T-helper 2 cell treated with Interferon-gamma antibody and Interleukin-4, amounts not matched to agents 100 ng/mL and 5 ng/mL, for 36 hours (primary cell): Measurements from ENCODE around the gene CEP192. TPM values are rescaled to one million over a fixed set of nuclear protein-coding genes. Genes with fewer than 3 reads are reported as not detected.
"Not testable (repeated sequence)": the region's sequence is repeated elsewhere in the genome, so short reads cannot be mapped to it uniquely, and the experiment has no call there.

ENCODE experiments used
- intact Hi-C: fragments of 100-400 bp; cut with micrococcal nuclease; formaldehyde crosslinking; loops from one replicate; pipeline ENCODE4 v1.15.1; 2023
- total RNA-seq: library from RNA; stranded (reverse); gene quantifications from 2 replicates; pipeline ENCODE4 v1.2.3, GENCODE V29; 2022

The CEP192 gene
- total RNA-seq, 1 donor from 2014 or later, result 50.1 TPM

DNA sequence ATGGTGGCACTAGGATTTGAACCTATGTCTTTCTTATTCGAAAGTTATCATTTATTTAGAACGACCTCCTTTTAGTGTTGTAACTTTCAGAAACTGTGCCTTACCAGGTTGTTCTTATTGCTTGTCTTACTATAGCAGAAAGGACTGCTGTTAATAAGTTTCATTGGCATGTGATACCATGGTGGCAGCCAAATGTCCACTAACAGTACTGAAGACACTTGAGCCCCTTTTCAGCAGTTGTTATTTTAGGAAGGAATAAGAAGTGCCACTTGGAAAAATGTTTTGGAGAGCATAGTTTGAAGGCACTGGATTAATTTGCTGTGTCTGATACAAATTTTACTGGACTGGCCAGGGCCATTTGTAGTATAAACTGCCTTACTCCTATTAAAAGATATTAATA lies 37.7 kb downstream of the CEP192 start:
- intact Hi-C loops, result no loop called here

DNA sequence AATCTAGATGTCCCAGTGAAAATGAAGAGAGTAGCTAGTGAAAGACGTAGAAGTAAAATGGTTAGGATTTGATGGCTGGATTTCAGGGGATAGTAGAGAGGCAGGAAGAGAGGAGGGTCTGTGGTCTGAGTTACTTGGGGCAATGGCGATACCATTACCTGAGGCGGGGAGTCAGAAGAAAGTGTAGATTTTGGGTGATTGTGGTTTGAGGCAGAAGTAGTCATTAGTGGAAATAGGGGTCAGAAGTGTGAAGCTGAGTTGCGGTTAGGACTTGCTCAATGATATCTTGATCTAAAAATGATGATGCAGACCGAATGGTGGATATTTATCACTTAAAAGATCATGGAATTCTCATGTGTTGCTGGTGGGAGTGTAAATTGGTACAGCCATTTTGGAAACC lies 41.0 kb downstream of the CEP192 start:
- intact Hi-C loops, result loop anchor here (10.0 kb wide), 1 partner anchor 53 kb away; no protein-coding TSS in a partner anchor

DNA sequence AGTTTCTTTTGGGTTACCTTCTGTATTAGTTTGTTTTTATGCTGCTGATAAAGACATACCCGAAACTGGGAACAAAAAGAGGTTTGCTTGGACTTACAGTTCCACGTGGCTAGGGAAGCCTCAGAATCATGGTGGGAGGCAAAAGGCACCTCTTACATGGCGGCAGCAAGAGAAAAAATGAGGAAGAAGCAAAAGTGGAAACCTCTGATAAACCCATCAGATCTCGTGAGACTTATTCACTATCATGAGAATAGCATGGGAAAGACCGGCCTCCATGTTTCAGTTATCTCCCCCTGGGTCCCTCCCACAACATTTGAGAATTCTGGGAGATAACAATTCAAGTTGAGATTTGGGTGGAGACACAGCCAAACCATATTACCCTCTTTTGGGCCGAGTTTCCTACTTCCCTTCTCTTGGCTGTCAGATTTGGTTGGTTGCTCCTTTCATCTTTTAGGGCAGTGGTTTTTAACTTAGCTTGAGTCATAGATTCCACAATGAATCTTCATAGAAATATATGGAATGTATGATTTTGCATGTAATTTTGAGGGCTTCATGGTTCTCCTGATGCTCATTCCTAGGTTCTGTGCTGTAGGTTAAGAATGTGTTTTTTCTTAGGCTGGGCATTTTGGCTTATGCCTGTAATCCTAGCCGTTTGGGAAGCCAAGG lies 44.2 kb downstream of the CEP192 start:
- intact Hi-C loops, result loop anchor here (10.0 kb wide), 1 partner anchor 49 kb away; no protein-coding TSS in a partner anchor

DNA sequence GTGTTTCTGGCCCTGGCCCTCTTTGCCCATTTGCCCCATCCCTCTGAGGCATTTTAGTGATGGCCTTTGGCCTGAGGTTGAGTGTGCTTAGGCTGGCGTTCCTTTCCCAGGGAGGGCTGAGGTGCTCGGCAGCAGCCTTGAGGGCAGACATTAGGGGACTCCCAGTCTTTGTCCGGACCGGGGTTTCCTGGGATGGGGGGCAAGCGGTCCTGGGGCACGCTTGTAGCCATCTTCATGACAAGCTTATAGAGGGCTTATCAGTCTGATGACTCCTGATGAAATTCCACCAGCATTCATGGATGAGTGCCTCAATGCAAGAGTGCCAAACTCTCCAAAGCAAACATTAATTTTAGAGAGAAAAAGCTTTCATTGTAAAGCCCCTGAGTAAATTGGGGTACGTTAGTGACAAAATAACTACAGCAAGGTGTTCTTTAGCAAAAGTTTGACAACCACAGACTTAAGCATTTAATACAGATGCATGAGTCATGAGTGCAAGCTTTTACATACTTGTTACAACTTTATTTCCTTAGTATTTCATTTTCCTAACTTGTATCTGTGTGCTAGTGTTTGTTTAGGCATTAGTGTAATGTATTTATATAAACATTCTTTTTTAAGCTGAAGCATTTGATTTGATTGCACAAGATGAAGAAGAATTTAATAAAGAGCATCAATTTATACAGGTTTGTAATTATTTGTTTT lies 45.6 kb downstream of the CEP192 start:
- intact Hi-C loops, result loop anchor here (10.0 kb wide), 1 partner anchor 48 kb away; no protein-coding TSS in a partner anchor

DNA sequence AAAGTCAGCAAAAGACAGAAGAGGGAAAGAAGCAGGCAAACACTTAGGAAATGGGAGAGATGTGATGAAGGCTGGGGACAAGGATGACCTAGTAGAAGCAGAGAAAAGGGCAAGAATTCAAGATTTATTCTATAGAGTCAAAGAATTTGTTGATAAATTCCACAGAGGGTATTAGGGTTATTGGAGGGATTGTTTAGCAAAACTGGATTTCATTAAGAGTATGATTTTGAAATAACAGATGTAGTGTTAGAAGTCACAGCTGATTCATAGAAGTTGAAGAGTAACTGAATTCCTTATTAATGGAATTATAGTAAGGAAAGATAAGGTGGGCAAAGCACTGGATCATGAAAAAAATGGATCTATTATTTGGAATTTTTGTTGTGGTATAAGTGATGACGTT lies 48.6 kb downstream of the CEP192 start:
- intact Hi-C loops, result loop anchor here (10.0 kb wide), 1 partner anchor 45 kb away; no protein-coding TSS in a partner anchor

DNA sequence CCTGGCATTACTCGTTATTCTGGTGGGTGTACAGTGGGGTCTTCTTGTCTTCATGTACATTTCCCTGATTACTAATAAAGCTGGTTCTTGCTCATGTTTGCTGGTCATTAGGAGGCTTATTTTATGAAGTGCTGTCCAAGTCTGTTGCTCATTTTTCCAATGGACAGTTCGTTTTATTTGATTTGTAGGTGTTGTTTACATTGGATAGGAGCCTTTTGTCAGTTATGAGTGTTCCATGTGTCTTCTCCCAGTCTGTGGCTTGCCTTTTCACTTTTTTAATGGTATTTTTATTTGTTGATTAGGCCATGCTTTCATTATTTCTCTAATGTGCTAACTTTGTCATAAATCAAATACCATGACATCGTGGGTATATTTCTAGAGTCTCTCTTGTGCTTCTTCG lies 51.9 kb downstream of the CEP192 start:
- intact Hi-C loops, result no loop called here

DNA sequence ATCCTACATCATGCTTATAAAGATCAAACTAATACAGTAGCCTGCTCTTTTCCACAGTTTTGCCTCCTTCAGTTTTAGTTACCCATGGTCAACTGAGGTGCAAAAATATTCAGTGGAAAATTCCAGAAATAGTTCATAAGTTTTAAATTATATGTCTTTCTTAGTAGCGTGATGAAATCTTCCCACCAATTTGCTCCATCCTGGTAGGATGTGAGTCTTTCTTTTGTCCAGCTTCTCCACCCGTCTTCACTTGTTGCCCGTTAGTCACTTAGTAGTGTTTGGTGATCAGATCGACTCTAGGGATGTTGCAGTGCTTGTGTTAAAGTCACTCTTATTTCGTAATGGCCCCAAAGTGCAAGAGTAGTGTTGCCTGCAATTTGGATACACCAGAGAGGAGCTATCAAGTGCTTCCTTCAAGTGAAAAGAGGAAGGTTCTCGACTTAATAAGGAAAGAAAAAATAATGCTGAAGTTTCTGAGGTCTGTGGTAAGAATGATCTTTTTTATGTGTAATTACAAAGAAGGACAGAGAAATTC lies 57.0 kb downstream of the CEP192 start:
- intact Hi-C loops, result no loop called here

DNA sequence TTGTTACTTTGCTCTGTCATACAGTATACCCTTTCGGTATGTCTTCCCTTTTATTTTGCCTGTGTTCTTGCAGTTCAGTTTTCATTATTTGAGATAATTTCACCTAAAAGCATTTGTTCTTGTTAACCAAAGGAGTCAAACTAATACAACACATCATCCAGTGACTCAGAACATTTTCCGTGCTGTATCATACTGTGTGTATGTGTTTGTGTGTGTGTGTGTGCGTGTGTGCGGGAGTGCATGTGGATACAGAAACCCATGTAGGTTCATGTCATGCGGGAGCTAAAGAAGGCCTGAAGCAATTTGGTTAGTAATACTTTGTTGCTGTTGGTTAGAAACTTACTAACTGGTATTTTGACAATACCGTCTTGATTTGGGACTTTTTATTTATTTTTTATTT lies 60.0 kb downstream of the CEP192 start:
- intact Hi-C loops, result no loop called here

DNA sequence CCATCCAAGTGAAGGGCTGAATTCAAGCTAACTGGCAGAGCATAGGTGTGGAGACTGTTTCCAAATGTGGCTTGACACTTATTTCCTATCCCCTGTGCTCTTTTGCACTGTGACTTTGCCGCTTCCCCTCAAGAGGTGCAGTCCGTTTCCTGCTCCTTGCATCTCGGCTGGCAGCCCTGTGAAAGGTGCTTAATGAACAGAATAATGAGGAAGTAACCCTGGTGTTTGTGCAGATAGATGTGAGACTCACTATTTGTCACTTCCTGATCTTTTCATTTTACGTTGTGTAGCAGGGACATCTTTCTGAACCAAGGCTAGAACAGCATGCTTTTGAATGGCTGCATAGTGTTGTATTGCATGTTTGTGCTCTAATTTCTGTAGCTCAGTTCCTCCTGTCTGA lies 60.8 kb downstream of the CEP192 start:
- intact Hi-C loops, result no loop called here

DNA sequence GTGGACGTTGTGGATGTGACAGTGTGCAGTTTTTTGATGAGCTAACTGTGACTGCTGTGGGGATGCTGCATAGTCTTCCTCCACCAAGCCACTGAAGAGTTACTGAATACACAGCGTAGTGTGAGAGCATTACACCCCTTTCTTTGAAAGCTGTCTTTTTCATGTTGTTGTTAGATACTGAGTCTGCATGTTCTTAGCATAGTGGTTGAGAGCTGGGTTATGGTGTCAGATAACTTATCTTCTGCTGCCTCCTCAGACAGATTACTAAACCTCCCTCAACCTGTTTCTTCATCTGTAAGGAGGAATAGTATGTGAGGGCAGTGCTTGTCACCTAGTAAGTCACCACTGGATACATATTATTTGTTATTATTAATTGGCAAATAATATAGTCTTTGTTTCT lies 63.2 kb downstream of the CEP192 start:
- intact Hi-C loops, result no loop called here

DNA sequence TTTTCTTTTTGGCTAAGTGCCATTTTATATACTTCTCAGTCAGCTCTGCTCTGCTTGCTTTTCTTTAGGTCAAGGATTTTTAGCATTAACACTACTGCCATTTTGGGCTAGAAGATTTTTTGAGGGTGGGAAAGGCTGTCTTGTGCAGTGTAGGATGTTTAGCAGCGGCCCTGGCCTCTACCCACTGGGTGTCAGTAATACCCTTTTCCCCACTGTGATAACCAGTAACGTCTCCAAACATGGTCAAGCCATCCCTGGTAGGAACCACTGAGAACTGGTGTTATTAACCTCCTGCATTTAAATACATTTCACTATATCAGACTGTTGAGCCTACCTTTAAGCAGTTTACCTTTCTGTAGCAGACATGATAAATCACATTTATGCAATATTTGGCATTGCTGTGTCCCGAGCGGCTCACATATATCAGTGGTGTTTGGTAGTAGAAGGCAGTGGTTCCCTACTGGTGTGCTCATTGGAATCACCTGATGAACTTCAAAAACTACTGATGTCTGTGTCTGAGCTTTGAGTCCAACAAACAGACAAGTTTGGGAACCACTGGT lies 70.5 kb downstream of the CEP192 start:
- intact Hi-C loops, result no loop called here

DNA sequence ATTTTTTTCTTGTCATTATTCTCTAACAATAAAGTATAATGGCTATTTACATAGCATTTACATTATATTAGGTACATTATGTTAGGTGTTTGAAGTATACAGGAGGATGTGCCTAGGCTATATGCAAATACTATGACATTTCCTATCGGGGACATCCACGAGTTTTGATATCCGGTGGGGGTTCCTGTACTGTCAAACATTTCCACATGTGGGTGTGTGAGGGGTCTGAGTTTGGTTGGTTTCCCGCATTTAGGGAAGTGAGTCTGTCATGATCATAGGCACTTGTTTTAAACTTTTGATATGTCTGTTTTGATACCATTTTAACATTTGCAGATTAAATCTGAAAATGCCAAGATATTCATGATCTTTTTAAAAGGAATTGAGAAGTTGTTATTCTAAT lies 76.0 kb downstream of the CEP192 start:
- intact Hi-C loops, result no loop called here

DNA sequence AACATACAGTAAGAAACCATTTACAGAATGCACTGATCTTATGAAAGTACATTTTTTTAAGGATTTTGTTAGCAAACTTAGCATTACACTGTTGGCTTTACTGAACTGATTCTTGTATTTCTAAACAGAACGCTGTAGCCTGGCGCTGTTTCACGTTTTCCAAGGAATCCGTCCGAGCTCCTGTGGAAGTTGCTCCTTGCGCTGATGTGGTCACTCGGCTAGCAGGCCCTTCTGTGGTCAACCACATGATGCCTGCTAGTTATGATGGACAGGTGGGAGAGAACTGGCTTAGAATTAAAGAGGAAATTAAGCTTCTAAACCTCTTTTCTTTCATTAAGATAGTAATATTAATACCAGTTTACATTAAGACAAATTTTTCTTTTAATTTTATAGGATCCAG lies 76.8 kb downstream of the CEP192 start:
- intact Hi-C loops, result no loop called here

DNA sequence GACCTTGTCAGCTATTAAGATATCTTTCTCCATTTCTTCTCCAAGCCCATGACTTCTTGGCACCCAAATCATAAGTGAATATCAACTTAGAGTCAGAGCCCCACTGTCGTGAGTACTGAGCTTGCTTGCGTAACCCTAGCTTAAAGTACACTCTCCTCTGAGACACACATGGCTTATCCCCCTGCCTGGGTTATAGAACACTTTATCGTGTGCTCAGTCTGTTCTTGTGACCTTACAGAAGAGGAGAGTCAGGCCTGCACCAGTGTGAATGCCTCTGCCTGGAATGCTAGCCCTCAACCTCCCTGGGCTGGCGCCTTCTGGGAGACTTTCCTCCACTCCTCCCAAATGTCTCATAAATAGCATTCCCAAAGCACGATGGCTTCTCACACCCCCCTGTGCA lies 79.3 kb downstream of the CEP192 start:
- intact Hi-C loops, result no loop called here

DNA sequence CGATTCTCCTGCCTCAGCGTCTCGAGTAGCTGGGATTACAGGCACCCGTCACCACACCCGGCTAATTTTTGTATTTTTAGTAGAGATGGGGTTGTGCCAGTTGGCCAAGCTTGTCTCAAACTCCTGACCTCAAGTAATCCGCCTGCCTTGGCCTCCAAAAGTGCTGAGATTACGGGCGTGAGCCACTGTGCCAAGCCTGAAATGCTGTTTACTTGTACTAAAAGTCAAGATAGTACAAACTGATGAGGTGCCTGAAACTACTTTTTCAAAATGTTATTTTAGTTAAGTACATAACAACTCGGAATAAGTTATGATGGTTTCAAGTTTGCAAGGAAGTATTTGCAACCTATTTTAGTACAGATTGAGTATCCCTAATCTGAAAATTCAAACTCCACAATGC lies 85.7 kb downstream of the CEP192 start:
- intact Hi-C loops, result no loop called here

DNA sequence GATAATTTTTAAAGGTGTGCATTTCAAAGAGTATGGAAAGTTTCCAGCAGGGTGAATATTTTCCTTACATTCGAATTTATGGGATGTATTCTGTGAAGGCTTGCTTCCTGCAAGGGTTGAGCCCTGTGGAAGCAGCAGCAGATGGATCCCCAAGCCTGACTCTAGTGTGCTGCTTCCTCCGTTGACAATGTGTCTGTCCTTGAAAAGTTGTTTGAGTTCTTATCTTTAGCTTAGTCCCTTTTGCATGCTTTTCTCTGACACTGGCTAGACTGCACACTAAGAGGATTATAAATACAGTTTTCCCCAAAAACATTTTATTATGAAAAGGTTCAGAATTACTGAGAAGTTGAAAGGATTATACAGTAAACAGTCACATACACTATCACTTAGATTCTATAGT lies 86.3 kb downstream of the CEP192 start:
- intact Hi-C loops, result no loop called here

DNA sequence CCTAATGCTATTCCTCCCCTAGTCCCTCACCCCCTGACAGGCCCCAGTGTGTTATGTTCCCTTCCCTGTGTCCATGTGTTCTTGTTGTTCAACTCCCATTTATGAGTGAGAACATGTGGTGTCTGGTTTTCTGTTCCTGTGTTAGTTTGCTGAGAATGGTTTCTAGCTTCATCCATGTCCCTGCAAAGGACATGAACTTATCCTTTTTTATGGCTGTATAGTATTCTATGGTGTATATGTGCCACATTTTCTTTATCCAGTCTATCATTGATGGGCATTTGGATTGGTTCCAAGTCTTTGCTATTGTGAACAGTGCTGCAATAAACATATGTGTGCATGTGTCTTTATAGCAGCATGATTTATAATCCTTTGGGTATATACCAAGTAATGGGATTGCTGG lies 86.9 kb downstream of the CEP192 start:
- intact Hi-C loops, result not testable (repeated sequence)

DNA sequence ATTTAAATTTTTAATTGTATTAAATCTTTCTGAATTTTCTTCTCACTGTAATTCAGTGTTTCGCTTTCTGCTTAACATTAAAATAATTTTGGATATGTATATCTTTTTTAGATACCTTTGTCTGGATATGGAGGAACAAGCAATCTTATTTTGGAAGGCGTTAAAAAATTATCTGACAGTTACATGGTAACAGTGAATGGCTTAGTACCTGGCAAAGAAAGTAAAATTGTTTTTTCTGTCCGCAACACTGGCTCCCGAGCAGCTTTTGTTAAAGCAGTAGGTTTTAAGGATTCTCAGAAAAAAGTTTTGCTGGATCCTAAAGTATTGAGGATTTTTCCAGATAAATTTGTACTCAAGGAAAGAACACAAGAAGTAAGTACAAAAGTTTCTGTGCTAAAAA lies 95.7 kb downstream of the CEP192 start:
- intact Hi-C loops, result loop anchor here (10.0 kb wide), 1 partner anchor 52 kb away; no protein-coding TSS in a partner anchor

DNA sequence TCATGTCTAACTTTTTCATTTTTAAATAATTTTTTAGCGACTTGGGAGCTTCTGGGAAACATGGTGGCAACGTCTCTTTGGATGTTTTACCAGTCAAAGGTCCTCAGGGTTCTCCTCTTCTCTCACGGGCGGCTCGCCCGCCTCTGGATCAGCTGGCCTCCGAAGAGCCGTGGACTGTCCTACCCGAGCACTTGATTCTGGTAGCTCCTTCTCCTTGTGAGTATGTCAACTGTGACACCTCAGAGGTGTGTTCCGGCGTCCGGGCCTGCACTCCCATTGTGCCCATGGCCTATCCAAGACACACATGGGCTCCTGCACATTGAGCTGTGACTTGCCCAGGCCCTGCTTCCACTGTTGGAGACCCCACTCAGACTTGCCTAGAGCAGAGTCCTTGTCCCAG lies 104.3 kb downstream of the CEP192 start:
- intact Hi-C loops, result no loop called here

DNA sequence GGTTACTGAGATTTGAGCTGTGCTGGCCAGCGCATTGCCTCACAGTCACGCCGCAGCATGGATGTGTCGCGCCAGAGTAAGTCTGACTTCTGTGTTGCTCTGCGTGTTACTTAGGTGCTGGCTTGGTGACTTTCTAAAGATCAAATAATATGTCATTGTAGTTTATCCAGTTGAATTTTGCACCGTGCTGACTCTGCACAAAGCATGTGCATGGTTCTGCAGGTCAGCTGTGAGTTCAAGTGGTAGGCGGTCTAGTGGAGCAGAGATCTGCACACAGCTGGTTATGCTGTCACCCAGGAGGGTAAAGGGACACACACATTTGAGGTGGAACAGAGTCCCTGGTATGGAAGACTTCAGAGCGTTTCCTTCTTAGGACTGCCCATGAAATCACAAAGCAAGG lies 105.1 kb downstream of the CEP192 start:
- intact Hi-C loops, result no loop called here

DNA sequence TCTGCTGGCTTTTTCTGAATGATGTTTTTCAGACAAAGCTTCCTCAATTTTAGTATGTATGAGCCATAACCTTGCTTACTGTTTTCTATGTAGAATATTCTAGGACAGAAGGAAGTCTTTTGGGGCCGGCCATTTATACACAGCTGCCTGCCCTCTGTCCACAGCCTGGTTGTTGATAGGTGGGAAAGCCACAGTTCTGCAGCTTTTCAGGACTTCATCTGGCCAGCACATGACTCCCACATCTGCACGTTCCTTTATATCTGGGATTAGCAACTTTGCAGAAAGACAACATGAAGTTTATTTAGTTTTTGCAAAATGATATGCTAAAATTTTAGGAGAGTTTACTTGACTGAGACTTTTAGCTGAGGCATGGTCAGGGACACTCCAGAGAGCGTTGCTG lies 105.6 kb downstream of the CEP192 start:
- intact Hi-C loops, result no loop called here

DNA sequence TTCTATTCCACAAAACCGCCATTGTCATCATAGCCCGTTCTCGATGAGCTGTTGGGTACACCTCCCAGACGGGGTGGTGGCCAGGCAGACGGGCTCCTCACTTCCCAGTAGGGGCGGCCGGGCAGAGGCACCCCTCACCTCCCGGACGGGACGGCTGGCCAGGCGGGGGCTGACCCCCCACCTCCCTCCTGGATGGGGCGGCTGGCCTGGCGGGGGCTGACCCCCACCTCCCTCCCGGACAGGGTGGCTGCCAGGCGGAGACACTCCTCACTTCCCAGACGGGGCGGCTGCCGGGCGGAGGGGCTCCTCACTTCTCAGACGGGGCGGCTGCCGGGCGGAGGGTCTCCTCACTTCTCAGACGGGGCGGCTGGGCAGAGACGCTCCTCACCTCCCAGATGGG lies 106.9 kb downstream of the CEP192 start:
- intact Hi-C loops, result not testable (repeated sequence)
